Smooth muscle cell (in vitro differentiated cells): Measurements from ENCODE around the gene STX18. TPM values are rescaled to one million over a fixed set of nuclear protein-coding genes. Genes with fewer than 3 reads are reported as not detected.

Experiments
- DNase-seq: peaks from one replicate; lab custom pipeline; 2025; ENCODE audit not compliant: unreplicated experiment; lab: John Stamatoyannopoulos, UW
- H2AFZ ChIP-seq: fragments of 200-600 bp; sonication (generic); 2 replicates; pipeline ENCODE4 v1.6.0; 2016; ENCODE audit warnings: antibody characterized with exemption, low read depth, mild to moderate bottlenecking
- H3F3A ChIP-seq: fragments of 200-600 bp; sonication (generic); 2 replicates; pipeline ENCODE4 v1.6.0; 2017; ENCODE audit warnings: antibody characterized with exemption, low read depth
- H3K27ac ChIP-seq: fragments of 200-600 bp; sonication (generic); 2 replicates; pipeline ENCODE4 v1.5.1; 2016; ENCODE audit warnings: low read depth, mild to moderate bottlenecking
- H3K27me3 ChIP-seq: fragments of 200-600 bp; sonication (generic); 2 replicates; pipeline ENCODE4 v1.6.1; 2016; ENCODE audit warnings: low read depth, mild to moderate bottlenecking
- H3K36me3 ChIP-seq: fragments of 200-600 bp; sonication (generic); 2 replicates; pipeline ENCODE4 v1.5.1; 2016; ENCODE audit warnings: low read depth
- H3K4me1 ChIP-seq: fragments of 200-600 bp; sonication (generic); 2 replicates; pipeline ENCODE4 v1.5.1; 2016; ENCODE audit warnings: low read depth
- H3K4me2 ChIP-seq: fragments of 200-600 bp; sonication (generic); 2 replicates; pipeline ENCODE4 v1.6.0; 2016; ENCODE audit warnings: mild to moderate bottlenecking
- H3K4me3 ChIP-seq: fragments of 200-600 bp; sonication (generic); 2 replicates; pipeline ENCODE4 v1.5.1; 2016; ENCODE audit warnings: mild to moderate bottlenecking
- H3K79me2 ChIP-seq: fragments of 200-600 bp; sonication (generic); 2 replicates; pipeline ENCODE4 v1.6.0; 2016; ENCODE audit warnings: low read depth, mild to moderate bottlenecking
- H3K9ac ChIP-seq: fragments of 200-600 bp; sonication (generic); 2 replicates; pipeline ENCODE4 v1.6.0; 2016; ENCODE audit warnings: low read depth
- H3K9me3 ChIP-seq: fragments of 200-600 bp; sonication (generic); replicated peaks from 2 replicates; pipeline ENCODE4 v1.5.1; 2016; ENCODE audit warnings: low read depth
- H4K20me1 ChIP-seq: fragments of 200-600 bp; sonication (generic); 2 replicates; pipeline ENCODE4 v1.6.0; 2016; ENCODE audit warnings: low read depth
- WGBS: methylation state at CpG from one replicate; pipeline ENCODE4 v1.1.7; 2016; ENCODE audit warnings: low lambda C conversion rate; 5-methylcytosine and 5-hydroxymethylcytosine counted together
- polyA plus RNA-seq: library from polyadenylated mRNA; unstranded; fragments of >200 nt; fragmentation: Nextera tagmentation; extraction: Ambion mirVana; gene quantifications from 2 replicates; pipeline ENCODE4 v1.2.1, GENCODE V29; 2016
- total RNA-seq: library from RNA; depleted of rRNA; stranded (reverse); fragments of >200 nt; gene quantifications from 2 replicates; pipeline ENCODE4 v1.2.3, GENCODE V29; 2014
- TF ChIP-seq, protein P1 (sequence below): fragments of 200-600 bp; sonication (generic); IDR thresholded peaks from 2 replicates; pipeline ENCODE4 v1.5.1; 2017; ENCODE audit warnings: borderline replicate concordance, mild to moderate bottlenecking, antibody characterized with exemption; ENCODE audit not compliant: insufficient read depth, poor library complexity, severe bottlenecking

The STX18 gene
- total and polyA plus RNA-seq, 2 experiments from 2014 or later = 17.7 to 23.3 TPM

DNA sequence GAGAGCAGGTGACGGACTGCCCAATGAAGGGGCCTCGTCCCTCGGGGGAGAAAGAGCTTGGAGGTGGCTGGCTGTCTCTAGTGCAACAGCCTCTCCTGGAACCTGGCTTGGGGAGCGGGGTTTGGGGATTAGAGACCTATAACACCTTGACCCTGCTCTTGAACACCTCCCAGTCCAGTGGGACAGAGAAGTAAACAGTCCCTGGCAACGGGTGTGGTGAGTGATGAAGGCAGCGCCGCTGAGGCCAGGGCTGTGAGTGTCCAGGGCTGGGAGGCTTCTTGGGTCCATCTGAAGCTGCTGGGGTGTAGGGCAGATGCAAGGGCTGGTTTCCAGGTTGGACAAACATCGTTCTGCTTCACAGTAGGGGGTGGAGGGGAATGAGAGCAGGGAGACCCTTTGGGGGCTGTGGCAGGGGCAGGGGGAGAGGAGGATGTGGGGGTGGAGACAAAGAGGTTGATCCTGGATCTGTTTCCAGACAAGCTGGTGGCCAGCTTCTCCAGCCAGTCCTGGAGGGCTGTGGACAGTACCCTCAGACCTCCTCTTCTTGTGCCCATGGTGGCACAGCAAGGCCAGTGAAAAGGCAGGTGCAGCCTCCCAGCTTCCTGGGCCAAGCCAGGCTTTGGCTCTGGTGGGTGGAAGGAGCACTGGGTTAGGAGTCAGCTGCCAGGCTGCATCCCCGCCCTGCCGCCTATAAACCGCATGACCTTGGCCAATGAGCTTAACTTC lies 151.2 kb downstream of the STX18 start:
- H3K4me1 ChIP-seq = peaks cover 7% of the 10 kb centered on the region
- H3K9ac ChIP-seq = no peak overlapping the region
- no peak overlapping the region for H3K4me3 ChIP-seq
- H3K27ac ChIP-seq = no peak overlapping the region
- H3K4me2 ChIP-seq = no peak overlapping the region
- peaks cover 44% of the 10 kb centered on the region for H3K27me3 ChIP-seq
- no peaks in the 10 kb centered on the region for H4K20me1 ChIP-seq
- no peaks in the 10 kb centered on the region for H3K36me3 ChIP-seq
- 81% methylated on average over 11 of the region's 11 CpGs for WGBS
- DNase-seq = no peak
- H3K79me2 ChIP-seq = no peaks in the 10 kb centered on the region
- no peaks in the 10 kb centered on the region for H3F3A ChIP-seq
- TF ChIP-seq, protein P1, sequence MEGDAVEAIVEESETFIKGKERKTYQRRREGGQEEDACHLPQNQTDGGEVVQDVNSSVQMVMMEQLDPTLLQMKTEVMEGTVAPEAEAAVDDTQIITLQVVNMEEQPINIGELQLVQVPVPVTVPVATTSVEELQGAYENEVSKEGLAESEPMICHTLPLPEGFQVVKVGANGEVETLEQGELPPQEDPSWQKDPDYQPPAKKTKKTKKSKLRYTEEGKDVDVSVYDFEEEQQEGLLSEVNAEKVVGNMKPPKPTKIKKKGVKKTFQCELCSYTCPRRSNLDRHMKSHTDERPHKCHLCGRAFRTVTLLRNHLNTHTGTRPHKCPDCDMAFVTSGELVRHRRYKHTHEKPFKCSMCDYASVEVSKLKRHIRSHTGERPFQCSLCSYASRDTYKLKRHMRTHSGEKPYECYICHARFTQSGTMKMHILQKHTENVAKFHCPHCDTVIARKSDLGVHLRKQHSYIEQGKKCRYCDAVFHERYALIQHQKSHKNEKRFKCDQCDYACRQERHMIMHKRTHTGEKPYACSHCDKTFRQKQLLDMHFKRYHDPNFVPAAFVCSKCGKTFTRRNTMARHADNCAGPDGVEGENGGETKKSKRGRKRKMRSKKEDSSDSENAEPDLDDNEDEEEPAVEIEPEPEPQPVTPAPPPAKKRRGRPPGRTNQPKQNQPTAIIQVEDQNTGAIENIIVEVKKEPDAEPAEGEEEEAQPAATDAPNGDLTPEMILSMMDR = no peak
- H3K9me3 ChIP-seq = no peaks in the 10 kb centered on the region
- no peak overlapping the region for H2AFZ ChIP-seq

DNA sequence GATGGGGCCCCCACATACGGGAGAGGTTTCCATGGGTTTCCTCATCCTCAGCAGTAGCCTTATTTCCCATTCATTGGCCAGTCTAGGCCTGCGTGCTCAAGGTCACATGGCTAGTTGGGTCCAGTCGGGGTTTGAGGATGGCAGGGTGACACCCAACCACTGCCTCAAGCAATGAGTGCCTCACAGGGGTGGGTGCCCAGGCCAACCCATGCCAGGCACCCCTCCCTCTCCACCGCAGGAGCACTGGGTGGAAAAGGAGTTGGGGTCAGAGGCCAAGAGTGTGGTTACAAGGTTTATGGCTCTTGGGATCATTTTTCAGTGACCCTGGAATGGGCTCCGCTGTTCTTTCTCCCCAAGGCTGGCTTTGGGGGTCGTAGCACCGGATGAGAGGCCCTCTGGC lies 151.8 kb downstream of the STX18 start:
- peaks cover 50% of the 10 kb centered on the region for H3K27me3 ChIP-seq
- H3K4me2 ChIP-seq = no peak overlapping the region
- H3K9me3 ChIP-seq = no peaks in the 10 kb centered on the region
- no peaks in the 10 kb centered on the region for H3K79me2 ChIP-seq
- H3K4me1 ChIP-seq = peaks cover 7% of the 10 kb centered on the region
- no peak overlapping the region for H3K9ac ChIP-seq
- WGBS = 75% methylated on average over 7 of the region's 7 CpGs
- TF ChIP-seq, protein P1 = no peak
- no peak overlapping the region for H3K4me3 ChIP-seq
- no peaks in the 10 kb centered on the region for H3K36me3 ChIP-seq
- no peaks in the 10 kb centered on the region for H4K20me1 ChIP-seq
- no peak overlapping the region for H2AFZ ChIP-seq
- DNase-seq = no peak
- no peak overlapping the region for H3K27ac ChIP-seq
- H3F3A ChIP-seq = no peaks in the 10 kb centered on the region

DNA sequence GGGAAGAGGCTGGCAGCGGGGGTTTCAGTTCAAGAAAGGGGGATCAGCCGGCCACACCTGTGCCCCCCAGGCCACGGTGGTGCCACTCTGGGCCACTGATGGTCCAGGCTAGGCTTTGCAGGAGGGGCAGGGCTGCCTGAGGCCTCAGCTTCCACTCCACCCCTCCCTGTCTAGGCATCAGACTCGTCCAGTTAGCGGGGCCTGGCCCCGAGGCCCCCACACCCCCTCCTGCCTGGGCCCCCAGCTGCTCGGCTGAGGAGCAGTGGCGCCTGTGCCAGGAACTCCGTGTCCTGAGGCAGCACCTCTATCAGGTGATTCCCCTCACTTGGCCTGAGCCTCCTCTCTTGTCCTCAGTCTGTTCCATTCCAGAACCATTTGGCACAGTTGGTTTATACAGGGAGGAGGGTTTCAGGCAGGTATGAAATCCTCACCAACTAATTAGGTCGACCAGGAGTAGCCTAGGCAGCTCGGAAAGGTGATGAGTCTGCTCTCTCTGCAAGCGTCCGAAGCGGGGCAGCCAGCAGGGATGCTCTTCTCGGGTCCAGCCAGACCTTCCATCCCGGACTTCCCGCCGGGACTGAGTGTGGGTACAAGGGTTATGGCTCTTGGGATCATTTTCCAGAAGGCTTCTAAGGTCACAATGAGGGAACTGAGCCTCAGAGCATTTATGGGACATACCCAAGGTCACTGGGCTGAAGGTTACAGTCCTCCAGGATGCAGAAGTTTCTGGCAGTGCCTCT lies 152.8 kb downstream of the STX18 start:
- Histone ChIP-seq H3K27me3 (peaks cover 60% of the 10 kb centered on the region), H3K27ac (no peak overlapping the region), H3K9me3 (no peaks in the 10 kb centered on the region), H3K36me3 (no peaks in the 10 kb centered on the region), H3K4me3 (no peak overlapping the region), H3K79me2 (no peaks in the 10 kb centered on the region), H3F3A (no peaks in the 10 kb centered on the region), H3K4me1 (peaks cover 7% of the 10 kb centered on the region), H4K20me1 (no peaks in the 10 kb centered on the region), H3K4me2 (no peak overlapping the region), H2AFZ (no peak overlapping the region), H3K9ac (no peak overlapping the region)
- TF ChIP-seq, protein P1 = no peak
- WGBS = 84% methylated on average over 17 of the region's 18 CpGs
- no peak for DNase-seq
